ENCODE measurements around the gene MRFAP1L1.

GRCh38 chr4:6733358-6734164, 23.9 kb upstream of the MRFAP1L1 start:
- no peak for TF ChIP-seq CTCF (IDR thresholded peaks at IDR 0.05)
- TF ChIP-seq EZH2phosphoT487 (IDR thresholded peaks at IDR 0.05) = no peak
- TF ChIP-seq EZH2 (IDR thresholded peaks at IDR 0.05) = no peak

Data from neural progenitor cell (in vitro differentiated cells).